Tibial nerve (tissue), 4 donors: ENCODE measurements around the gene PMPCA. TPM values are rescaled to one million over a fixed set of nuclear protein-coding genes. Genes with fewer than 3 reads are reported as not detected.
A peak's percentile ranks its signal among the peaks of the same experiment; 100 is the strongest.

ENCODE experiments used
- DNase-seq, 2 donors: peaks; one replicate each; pipeline ENCODE4 v3.0.0-alpha.2; 2019; ENCODE audit warnings: low spot score in 2 of 2
- H3K27ac ChIP-seq, 4 donors: fragments of 200-600 bp; sonication (generic) in 3 of 4; one replicate each; pipeline ENCODE4 v1.5.1; 2017 to 2019; ENCODE audit warnings: mild to moderate bottlenecking in 1 of 4
- H3K27me3 ChIP-seq, 2 donors: fragments of 200-600 bp; sonication (generic) in 1 of 2; one replicate each; pipeline versions ENCODE4 v1.5.1 to v1.6.0; 2017 to 2019
- H3K36me3 ChIP-seq, 3 donors: fragments of 200-600 bp; sonication (generic); one replicate each; pipeline ENCODE4 v1.5.1; 2018 to 2019
- H3K4me1 ChIP-seq, 4 donors: fragments of 200-600 bp; sonication (generic) in 3 of 4; one replicate each; pipeline ENCODE4 v1.5.1; 2017 to 2019
- H3K4me3 ChIP-seq, 4 donors: fragments of 200-600 bp; sonication (generic) in 3 of 4; one replicate each; pipeline ENCODE4 v1.5.1; 2017 to 2019; ENCODE audit warnings: mild to moderate bottlenecking in 1 of 4, moderate library complexity in 1 of 4
- H3K9me3 ChIP-seq, 4 donors: fragments of 200-600 bp; sonication (generic) in 3 of 4; one replicate each; pipeline ENCODE4 v1.5.1; 2017 to 2019
- CTCF ChIP-seq, 5 experiments: fragments of 200-600 bp in 3 of 5; fragments of 450-650 bp in 2 of 5; sonication (generic) in 3 of 5; IDR thresholded peaks; one replicate each; pipeline ENCODE4 v1.5.1; 2016 to 2019; ENCODE audit warnings: antibody characterized with exemption in 5 of 5, mild to moderate bottlenecking in 3 of 5, moderate library complexity in 2 of 5
- EP300 ChIP-seq, 2 donors: sonication (generic); formaldehyde crosslinking; IDR thresholded peaks; one replicate each; pipeline ENCODE4 v1.6.1; 2017; ENCODE audit warnings: antibody characterized with exemption in 2 of 2, mild to moderate bottlenecking in 1 of 2
- POLR2A ChIP-seq, 2 donors: fragments of 450-650 bp; IDR thresholded peaks; one replicate each; pipeline ENCODE4 v1.6.1; 2017; ENCODE audit warnings: antibody characterized with exemption in 2 of 2, mild to moderate bottlenecking in 2 of 2, moderate library complexity in 2 of 2
- WGBS, 2 donors: methylation state at CpG; one replicate each; pipeline ENCODE4 v1.1.5; 2018; 5-methylcytosine and 5-hydroxymethylcytosine counted together
- total RNA-seq, 4 donors: library from RNA; depleted of rRNA; stranded (reverse); fragments of >200 nt; gene quantifications; one replicate each; pipeline ENCODE4 v1.1.0, GENCODE V29; 2016

PMPCA gene
- total RNA-seq, 4 donors from 2014 or later: 35.6 to 42.0 (median 39.3) TPM

GRCh38 chr9:136399176-136400037 lies 11.1 kb upstream of the PMPCA start:
- DNase-seq: no peak
- H3K27me3 ChIP-seq: no peaks in the 10 kb centered on the region
- peaks cover 0 to 58% (median 11%) of the 10 kb centered on the region in 3 donors for H3K36me3 ChIP-seq
- WGBS, 2 donors: 1 to 4% methylated on average over 21 to 62 of the region's 67 CpGs
- peak overlapping the region in 3 of 4 donors; percentile 8 to 80 (median 76) for H3K27ac ChIP-seq
- peaks cover 0 to 27% (median 20%) of the 10 kb centered on the region in 4 donors for H3K4me1 ChIP-seq
- TF ChIP-seq POLR2A (IDR thresholded peaks at IDR 0.05) (no peak), EP300 (IDR thresholded peaks at IDR 0.05) (no peak), CTCF (IDR thresholded peaks at IDR 0.05) (no peak)
- peak overlapping the region; percentile 56 to 93 (median 82) for H3K4me3 ChIP-seq
- no peaks in the 10 kb centered on the region for H3K9me3 ChIP-seq

- Histone ChIP-seq H3K36me3 (peaks cover 0 to 58% (median 2%) of the 10 kb centered on the region in 3 donors), H3K9me3 (no peaks in the 10 kb centered on the region), H3K4me1 (peaks cover 0 to 27% (median 23%) of the 10 kb centered on the region in 4 donors), H3K27me3 (no peaks in the 10 kb centered on the region), H3K4me3 (peak within 1 kb of the TSS; percentile 56 to 93 (median 82)), H3K27ac (peak within 1 kb of the TSS; percentile 45 to 80 (median 68))
- 1 to 10% methylated on average over 16 to 49 of the region's 71 CpGs for WGBS, 2 donors
- peak; percentile 66 to 70 for DNase-seq
- TF ChIP-seq POLR2A (IDR thresholded peaks at IDR 0.05) (peak in 1 of 2 donors; percentile 27), CTCF (IDR thresholded peaks at IDR 0.05) (peak; percentile 98 to 99 (median 98)), EP300 (IDR thresholded peaks at IDR 0.05) (peak; percentile 19 to 51)
Observed at GRCh38 chr9:136400038-136400834, 10.2 kb upstream of the PMPCA start, which contains the start of gene SNAPC4. Gene SNAPC4, minus strand, starts transcription at chr9:136400170. Its CDS starts 1,742 bp downstream, at chr9:136398428.

- Histone ChIP-seq H3K4me1 (peaks cover 0 to 27% (median 23%) of the 10 kb centered on the region in 4 donors), H3K27me3 (no peaks in the 10 kb centered on the region), H3K27ac (peak overlapping the region in 1 of 4 donors; percentile 80), H3K4me3 (no peak overlapping the region), H3K36me3 (peaks cover 0 to 58% (median 0%) of the 10 kb centered on the region in 3 donors), H3K9me3 (no peaks in the 10 kb centered on the region)
- DNase-seq: no peak
- 89% methylated on average over 18 of the region's 18 CpGs for WGBS, 2 donors
- no peak for TF ChIP-seq CTCF (IDR thresholded peaks at IDR 0.05)
- no peak for TF ChIP-seq POLR2A (IDR thresholded peaks at IDR 0.05)
- TF ChIP-seq EP300 (IDR thresholded peaks at IDR 0.05): no peak
Observed at GRCh38 chr9:136401173-136401922, 9.1 kb upstream of the PMPCA start.

GRCh38 chr9:136402067-136402466 lies 8.4 kb upstream of the PMPCA start:
- Histone ChIP-seq H3K27me3 (no peaks in the 10 kb centered on the region), H3K36me3 (peaks cover under 1 to 58% (median 4%) of the 10 kb centered on the region in 3 donors), H3K27ac (no peak overlapping the region), H3K9me3 (no peaks in the 10 kb centered on the region), H3K4me3 (no peak overlapping the region), H3K4me1 (peaks cover 0 to 27% (median 23%) of the 10 kb centered on the region in 4 donors)
- WGBS, 2 donors: 70 to 75% methylated on average over 13 of the region's 13 CpGs
- DNase-seq: no peak
- no peak for TF ChIP-seq POLR2A (IDR thresholded peaks at IDR 0.05)
- TF ChIP-seq CTCF (IDR thresholded peaks at IDR 0.05): no peak
- no peak for TF ChIP-seq EP300 (IDR thresholded peaks at IDR 0.05)
